Measurements from ENCODE around the gene DOK7. TPM values are rescaled to one million over a fixed set of nuclear protein-coding genes. Genes with fewer than 3 reads are reported as not detected.

DOK7 gene
- total RNA-seq, 4 donors from 2014 or later = 1.7 to 11.2 (median 2.6) TPM

DNA sequence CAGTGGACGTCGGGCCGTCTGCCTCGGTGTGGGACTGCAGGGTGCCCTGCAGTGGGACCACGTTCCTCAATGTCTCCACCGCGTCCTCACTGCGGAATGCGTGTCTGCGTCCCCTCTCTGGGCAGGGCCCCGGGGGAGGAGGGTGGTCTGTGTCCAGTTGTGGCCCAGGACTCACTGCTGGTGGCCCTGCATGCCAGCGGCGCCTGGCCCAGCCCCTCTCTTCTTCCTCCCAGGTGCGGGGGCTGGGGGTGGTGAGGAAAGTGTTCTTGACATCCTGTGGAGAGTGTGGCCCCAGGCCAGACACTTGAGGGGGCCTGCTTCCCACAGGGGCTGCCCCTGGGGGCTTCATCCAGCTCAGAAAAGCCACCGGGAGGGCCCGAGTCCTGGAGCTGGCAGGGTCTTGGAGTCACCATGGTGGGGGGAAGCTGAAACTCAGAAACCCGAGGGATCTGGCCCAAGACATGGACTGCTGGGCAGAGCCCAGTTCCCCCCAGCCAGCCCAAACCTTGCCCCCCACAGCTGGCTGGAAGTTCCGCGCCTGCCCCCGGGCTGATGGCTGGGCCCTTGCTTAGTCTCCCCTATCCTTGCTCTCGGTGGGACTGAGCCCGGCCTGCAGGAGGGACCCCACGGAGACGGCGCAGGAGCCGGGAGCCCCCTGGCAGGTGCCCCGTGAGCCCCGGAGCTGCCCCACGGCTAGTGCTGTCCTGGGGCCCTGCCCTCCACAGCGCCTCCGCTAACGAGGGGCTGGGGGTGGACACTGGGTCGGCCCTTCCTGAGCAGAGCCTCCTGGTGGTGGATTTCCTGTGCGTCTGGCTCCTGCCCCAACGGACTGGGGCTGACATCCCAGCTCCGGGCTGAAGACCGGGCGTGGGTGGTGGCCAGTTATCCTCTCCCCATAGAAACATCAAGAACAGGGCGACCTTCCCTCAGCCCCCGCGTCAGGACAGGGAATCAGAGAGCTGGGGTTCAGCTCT, 2.9 kb downstream of the DOK7 start:
- H3K4me3 ChIP-seq = no peak overlapping the region
- no peaks in the 10 kb centered on the region for H3K9me3 ChIP-seq
- peaks cover 24% of the 10 kb centered on the region for H3K4me1 ChIP-seq
- H3K27ac ChIP-seq = no peak overlapping the region
- TF ChIP-seq POLR2A (IDR thresholded peaks at IDR 0.05) (no peak), POLR2AphosphoS5 (IDR thresholded peaks at IDR 0.05) (no peak)
- H3K27me3 ChIP-seq = peaks cover 57% of the 10 kb centered on the region
- DNase-seq (ENCODE audit: low spot score in 2 of 2) = no peak
- H3K36me3 ChIP-seq = no peaks in the 10 kb centered on the region
- WGBS = 91% methylated on average over 7 of the region's 41 CpGs

GRCh38 chr4:3466691-3467600, 3.8 kb downstream of the DOK7 start:
- no peak for DNase-seq (ENCODE audit: low spot score in 2 of 2)
- no peak overlapping the region for H3K27ac ChIP-seq
- no peak for TF ChIP-seq POLR2A (IDR thresholded peaks at IDR 0.05)
- no peak for TF ChIP-seq EP300 (IDR thresholded peaks at IDR 0.05)
- TF ChIP-seq POLR2AphosphoS5 (IDR thresholded peaks at IDR 0.05) = no peak
- no peak for TF ChIP-seq CTCF (IDR thresholded peaks at IDR 0.05)
- H3K27me3 ChIP-seq = peaks cover 62% of the 10 kb centered on the region
- H3K4me3 ChIP-seq = no peak overlapping the region
- 73% methylated on average over 39 of the region's 40 CpGs for WGBS
- H3K4me1 ChIP-seq = peaks cover 15% of the 10 kb centered on the region
- H3K36me3 ChIP-seq = no peaks in the 10 kb centered on the region
- no peaks in the 10 kb centered on the region for H3K9me3 ChIP-seq

DNA sequence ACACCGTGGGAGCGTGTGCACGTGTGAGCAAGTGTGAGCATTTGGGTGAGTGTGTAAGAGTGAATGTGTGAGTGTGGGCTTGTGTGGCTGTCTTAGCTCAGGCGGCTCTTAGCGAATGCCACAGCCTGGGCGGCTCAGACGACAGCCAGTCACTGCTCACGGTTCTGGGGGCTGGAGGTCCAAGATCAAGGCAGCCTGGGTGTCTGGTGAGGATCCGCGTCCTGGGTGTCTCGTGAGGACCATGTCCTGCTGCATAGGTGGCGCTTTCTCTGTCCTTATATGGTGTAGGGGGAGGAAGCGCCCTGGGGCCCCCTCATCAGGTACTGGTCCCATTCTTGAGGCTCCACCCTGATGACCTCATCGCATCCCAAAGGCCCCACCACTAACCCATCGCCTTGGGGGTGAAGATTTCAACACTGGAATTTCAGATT, 4.5 kb downstream of the DOK7 start:
- H3K4me3 ChIP-seq = no peak overlapping the region
- H3K27me3 ChIP-seq = peaks cover 62% of the 10 kb centered on the region
- DNase-seq (ENCODE audit: low spot score in 2 of 2) = no peak
- TF ChIP-seq CTCF (IDR thresholded peaks at IDR 0.05) (no peak), POLR2A (IDR thresholded peaks at IDR 0.05) (no peak), EP300 (IDR thresholded peaks at IDR 0.05) (no peak), POLR2AphosphoS5 (IDR thresholded peaks at IDR 0.05) (no peak)
- H3K4me1 ChIP-seq = peaks cover 13% of the 10 kb centered on the region
- WGBS = 81% methylated on average over 15 of the region's 15 CpGs
- H3K9me3 ChIP-seq = no peaks in the 10 kb centered on the region
- no peaks in the 10 kb centered on the region for H3K36me3 ChIP-seq
- H3K27ac ChIP-seq = no peak overlapping the region

DNA sequence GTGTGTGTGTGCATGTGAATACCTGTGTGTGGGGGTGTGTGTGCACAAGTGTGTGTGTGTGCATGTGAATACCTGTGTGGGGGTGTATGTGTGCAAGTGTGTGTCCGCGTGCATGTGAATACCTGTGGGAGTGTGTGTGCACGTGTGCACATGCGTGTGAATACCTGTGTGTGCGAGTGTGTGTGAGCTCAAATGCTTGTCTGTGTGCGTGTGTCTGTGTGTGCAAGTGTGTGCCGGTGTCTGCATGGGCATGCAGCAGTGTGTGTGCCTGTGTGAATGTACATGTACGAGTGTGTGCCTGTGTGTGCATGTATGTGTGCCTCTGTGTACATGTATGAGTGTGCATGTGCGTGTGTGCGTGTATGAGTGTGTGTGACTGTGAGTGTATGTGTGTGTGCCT, 5.0 kb downstream of the DOK7 start:
- no peak overlapping the region for H3K27ac ChIP-seq
- no peak for DNase-seq (ENCODE audit: low spot score in 2 of 2)
- H3K4me1 ChIP-seq = peaks cover 8% of the 10 kb centered on the region
- WGBS = 92% methylated on average over 10 of the region's 10 CpGs
- no peak overlapping the region for H3K4me3 ChIP-seq
- no peaks in the 10 kb centered on the region for H3K9me3 ChIP-seq
- TF ChIP-seq EP300 (IDR thresholded peaks at IDR 0.05) (no peak), POLR2AphosphoS5 (IDR thresholded peaks at IDR 0.05) (no peak), CTCF (IDR thresholded peaks at IDR 0.05) (no peak), POLR2A (IDR thresholded peaks at IDR 0.05) (no peak)
- no peaks in the 10 kb centered on the region for H3K36me3 ChIP-seq
- peaks cover 61% of the 10 kb centered on the region for H3K27me3 ChIP-seq

GRCh38 chr4:3468804-3469203, 5.7 kb downstream of the DOK7 start:
- Histone ChIP-seq H3K27me3 (peaks cover 61% of the 10 kb centered on the region), H3K4me1 (peaks cover 1% of the 10 kb centered on the region), H3K27ac (no peak overlapping the region), H3K4me3 (no peak overlapping the region), H3K9me3 (no peaks in the 10 kb centered on the region), H3K36me3 (no peaks in the 10 kb centered on the region)
- TF ChIP-seq EP300 (IDR thresholded peaks at IDR 0.05) (no peak), POLR2A (IDR thresholded peaks at IDR 0.05) (no peak), POLR2AphosphoS5 (IDR thresholded peaks at IDR 0.05) (no peak), CTCF (IDR thresholded peaks at IDR 0.05) (no peak)
- DNase-seq (ENCODE audit: low spot score in 2 of 2) = no peak
- 80% methylated on average over 10 of the region's 11 CpGs for WGBS
